Endodermal cell (in vitro differentiated cells): ENCODE results near the gene E2F6. TPM values are rescaled to one million over a fixed set of nuclear protein-coding genes. Genes with fewer than 3 reads are reported as not detected.

Source experiments
- DNase-seq: peaks from one replicate; pipeline ENCODE4 v3.0.0-alpha.2; 2017
- H3K27ac ChIP-seq: 2 replicates; pipeline ENCODE4 v1.5.1; 2013; ENCODE audit warnings: mild to moderate bottlenecking, low read depth, low read length, moderate library complexity
- H3K27me3 ChIP-seq: 2 replicates; pipeline ENCODE4 v1.6.1; 2013; ENCODE audit warnings: mild to moderate bottlenecking, low read length, moderate library complexity; ENCODE audit not compliant: insufficient read depth, control insufficient read depth, poor library complexity, severe bottlenecking
- H3K36me3 ChIP-seq: 2 replicates; pipeline ENCODE4 v1.7.0; 2013; ENCODE audit warnings: mild to moderate bottlenecking, low read length, moderate library complexity; ENCODE audit not compliant: control insufficient read depth, insufficient read depth
- H3K4me1 ChIP-seq: one replicate; pipeline ENCODE4 v1.7.0; 2013; ENCODE audit warnings: low read length; ENCODE audit not compliant: control insufficient read depth, insufficient read depth
- H3K4me3 ChIP-seq: 2 replicates; pipeline ENCODE4 v1.5.1; 2013; ENCODE audit warnings: mild to moderate bottlenecking, low read length, moderate library complexity
- H3K9ac ChIP-seq: 2 replicates; pipeline ENCODE4 v1.6.1; 2013; ENCODE audit warnings: mild to moderate bottlenecking, low read length, moderate library complexity; ENCODE audit not compliant: poor library complexity, severe bottlenecking; ENCODE audit errors: extremely low read depth
- H3K9me3 ChIP-seq: 2 replicates; pipeline ENCODE4 v1.6.1; 2013; ENCODE audit warnings: mild to moderate bottlenecking, low read length, moderate library complexity; ENCODE audit not compliant: control insufficient read depth
- H3K27ac Mint-ChIP-seq: 2 replicates; pipeline ENCODE4 v1.8.0; 2020; ENCODE audit warnings: mixed read lengths
- H3K27me3 Mint-ChIP-seq: 2 replicates; pipeline ENCODE4 v1.8.0; 2021; ENCODE audit warnings: mild to moderate bottlenecking, mixed read lengths; ENCODE audit not compliant: insufficient read depth
- H3K36me3 Mint-ChIP-seq: 2 replicates; pipeline ENCODE4 v1.8.0; 2020; ENCODE audit warnings: low read depth, mixed read lengths
- H3K4me1 Mint-ChIP-seq: 2 replicates; pipeline ENCODE4 v1.8.0; 2020; ENCODE audit warnings: mixed read lengths
- H3K4me3 Mint-ChIP-seq: 2 replicates; pipeline ENCODE4 v1.8.0; 2020; ENCODE audit warnings: mild to moderate bottlenecking, moderate library complexity, mixed read lengths
- H3K9me3 Mint-ChIP-seq: 2 replicates; pipeline ENCODE4 v1.8.0; 2020; ENCODE audit warnings: mild to moderate bottlenecking, mixed read lengths
- CTCF ChIP-seq: fragments of 200-600 bp; sonication (generic); conservative IDR thresholded peaks from 2 replicates; pipeline ENCODE4 v1.5.0; 2021; ENCODE audit warnings: antibody characterized with exemption, mild to moderate bottlenecking
- WGBS, 2 experiments: methylation state at CpG; one replicate each; pipeline versions ENCODE4 v1.1.5 to v1.1.7; 2013; ENCODE audit warnings: missing lambda C conversion rate in 2 of 2, mixed read lengths in 1 of 2; ENCODE audit not compliant: insufficient coverage in 1 of 2, insufficient read length in 1 of 2; 5-methylcytosine and 5-hydroxymethylcytosine counted together
- total RNA-seq, 2 donors: library from RNA; stranded (reverse); fragmentation: NEBNext Ultra II Directional in 1 of 2; extraction: Animal tissue kit (Norgen Biotek cat#: 25700) in 1 of 2; gene quantifications; 2 replicates in 1 of 2; 3 replicates in 1 of 2; pipeline ENCODE4 v1.2.1, GENCODE V29; 2021

Gene E2F6
- total RNA-seq, 2 donors from 2014 or later: 24.9 to 30.3 TPM

- DNase-seq: no peak
- Histone ChIP-seq H3K36me3 (no peaks in the 10 kb centered on the region), H3K4me1 (no peaks in the 10 kb centered on the region), H3K27me3 (no peaks in the 10 kb centered on the region), H3K27ac (no peak overlapping the region), H3K9me3 (no peaks in the 10 kb centered on the region), H3K4me3 (no peak overlapping the region), H3K9ac (no peak overlapping the region)
- Mint-ChIP-seq H3K36me3 (no peaks in the 10 kb centered on the region), H3K27ac (no peak overlapping the region), H3K4me1 (no peaks in the 10 kb centered on the region), H3K9me3 (no peaks in the 10 kb centered on the region), H3K4me3 (no peak overlapping the region), H3K27me3 (peaks cover 2% of the 10 kb centered on the region)
- WGBS, 2 experiments: 92 to 100% methylated on average over 3 to 5 of the region's 5 CpGs
- no peak for TF ChIP-seq CTCF
Measured at GRCh38 chr2:11410101-11410500, 55.9 kb downstream of the E2F6 start.

- H3K9ac ChIP-seq: no peak overlapping the region
- H3K4me3 ChIP-seq: no peak overlapping the region
- no peak overlapping the region for H3K27ac ChIP-seq
- Mint-ChIP-seq H3K27ac (no peak overlapping the region), H3K27me3 (peaks cover 2% of the 10 kb centered on the region), H3K4me1 (no peaks in the 10 kb centered on the region), H3K4me3 (no peak overlapping the region), H3K36me3 (no peaks in the 10 kb centered on the region), H3K9me3 (no peaks in the 10 kb centered on the region)
- 77% methylated on average over 1 of the region's 1 CpG; no CpG with 5 or more reads in 1 of the 2 experiments for WGBS, 2 experiments
- no peaks in the 10 kb centered on the region for H3K4me1 ChIP-seq
- no peaks in the 10 kb centered on the region for H3K36me3 ChIP-seq
- DNase-seq: no peak
- no peak for TF ChIP-seq CTCF
- no peaks in the 10 kb centered on the region for H3K9me3 ChIP-seq
- no peaks in the 10 kb centered on the region for H3K27me3 ChIP-seq
Measured at GRCh38 chr2:11409572-11409959, 56.4 kb downstream of the E2F6 start.

- Histone ChIP-seq H3K4me3 (no peak overlapping the region), H3K4me1 (no peaks in the 10 kb centered on the region), H3K36me3 (no peaks in the 10 kb centered on the region), H3K9ac (no peak overlapping the region), H3K27ac (no peak overlapping the region), H3K27me3 (no peaks in the 10 kb centered on the region), H3K9me3 (no peaks in the 10 kb centered on the region)
- Mint-ChIP-seq H3K4me1 (peaks cover under 1% of the 10 kb centered on the region), H3K4me3 (no peak overlapping the region), H3K36me3 (no peaks in the 10 kb centered on the region), H3K27me3 (peaks cover 2% of the 10 kb centered on the region), H3K9me3 (no peaks in the 10 kb centered on the region), H3K27ac (no peak overlapping the region)
- DNase-seq: no peak
- 86% methylated on average over 1 of the region's 1 CpG; no CpG with 5 or more reads in 1 of the 2 experiments for WGBS, 2 experiments
- no peak for TF ChIP-seq CTCF
Measured at GRCh38 chr2:11408959-11409571, 56.9 kb downstream of the E2F6 start.
